Stimulated activated CD4-positive, alpha-beta T cell treated with anti-CD3 and anti-CD28 coated beads, Interleukin-4, amount 100 ng/mL, for 4 hours (primary cell): ENCODE data around the gene TCAF2.
"Not testable (repeated sequence)": the region's sequence is repeated elsewhere in the genome, so short reads cannot be mapped to it uniquely, and the experiment has no call there.

Experiments
- DNase-seq, 2 experiments: peaks; one replicate each; pipeline ENCODE4 v3.0.0-alpha.2; 2020

The TCAF2 gene

DNA sequence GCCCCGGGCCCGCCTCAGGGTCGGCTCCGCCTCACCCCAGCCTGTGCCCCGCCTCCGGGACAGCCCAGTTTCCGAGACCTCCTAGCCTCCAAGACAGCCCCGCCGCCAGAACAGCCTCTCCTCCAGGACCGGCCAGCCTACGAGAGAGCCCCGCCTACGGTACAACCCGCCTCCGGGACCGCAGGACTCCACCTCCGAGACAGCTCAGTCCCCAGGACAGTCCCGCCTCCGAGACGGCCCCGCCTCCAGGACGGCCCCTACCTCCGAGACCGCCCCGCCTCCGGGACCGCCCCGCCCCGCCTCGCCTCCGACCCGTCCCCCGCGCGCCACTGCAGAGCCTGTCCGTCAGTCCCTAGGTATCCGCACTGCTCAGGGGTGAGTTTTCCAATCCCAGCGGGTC lies at the start of gene TCAF2:
TSS of gene TCAF2 (plus strand) at position 329 of the 400 bp plus-strand sequence.
- DNase-seq: peak; percentile 66 to 68

DNA sequence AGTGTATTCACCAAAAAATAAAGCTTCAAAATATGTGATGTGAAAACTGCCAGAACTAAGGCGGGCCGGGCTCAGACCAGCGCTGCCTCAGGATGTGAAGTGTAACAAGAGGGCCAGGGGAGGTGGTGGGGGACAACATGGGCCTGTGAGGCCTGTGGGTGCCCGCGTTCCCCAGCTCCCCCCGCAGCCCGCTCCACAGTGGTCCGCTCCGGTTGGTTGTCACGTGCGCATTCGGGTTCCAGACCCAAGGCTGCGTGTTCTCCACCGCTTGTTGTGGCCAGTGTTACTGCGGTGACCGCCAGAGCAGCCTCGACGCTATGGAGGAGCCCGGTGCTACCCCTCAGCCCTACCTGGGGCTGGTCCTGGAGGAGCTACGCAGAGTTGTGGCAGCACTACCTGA lies 49.3 kb upstream of the TCAF2 start, which contains the start of gene CTAGE15:
TSS of gene CTAGE15 (plus strand) at position 301 of the 400 bp plus-strand sequence. CDS start at position 318, 17 bp downstream.
- not testable (repeated sequence) for DNase-seq

DNA sequence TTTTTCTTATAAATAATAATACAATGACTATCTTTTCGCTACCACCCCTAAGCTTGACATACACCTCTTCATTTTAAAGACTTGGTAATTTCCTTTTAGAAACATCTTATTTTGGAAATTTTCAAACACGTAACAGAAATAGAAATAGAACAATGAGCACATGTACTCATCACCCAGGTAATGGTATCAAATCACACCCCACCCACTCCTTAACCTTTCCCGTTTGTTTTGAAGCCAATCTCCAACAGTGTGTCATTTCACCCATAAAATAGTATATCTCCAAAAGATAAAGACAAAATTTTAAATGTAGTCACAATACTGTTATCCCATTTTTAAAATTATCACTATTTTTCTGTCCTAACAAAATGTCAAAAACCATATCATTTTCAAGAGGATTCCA lies 32.6 kb upstream of the TCAF2 start:
- DNase-seq: not testable (repeated sequence)

DNA sequence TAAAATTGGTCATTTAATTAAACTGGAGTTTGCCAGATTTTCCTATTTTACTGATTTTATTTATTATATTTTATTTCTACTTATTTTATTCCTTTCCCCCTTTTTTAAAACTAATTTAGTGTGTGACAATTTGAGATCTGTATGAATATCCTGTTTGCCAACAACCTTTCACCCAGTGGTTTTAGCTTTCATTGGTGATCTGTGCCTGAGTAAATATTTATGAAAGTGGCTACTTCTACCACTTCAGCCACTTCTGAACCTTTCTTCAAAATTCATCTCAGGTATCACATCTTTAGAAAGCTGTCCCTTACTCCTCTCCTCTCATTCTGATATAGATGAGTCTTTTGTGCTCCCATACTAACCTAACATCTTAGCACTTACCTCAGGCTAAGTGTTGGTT lies 30.9 kb upstream of the TCAF2 start:
- DNase-seq: not testable (repeated sequence)

DNA sequence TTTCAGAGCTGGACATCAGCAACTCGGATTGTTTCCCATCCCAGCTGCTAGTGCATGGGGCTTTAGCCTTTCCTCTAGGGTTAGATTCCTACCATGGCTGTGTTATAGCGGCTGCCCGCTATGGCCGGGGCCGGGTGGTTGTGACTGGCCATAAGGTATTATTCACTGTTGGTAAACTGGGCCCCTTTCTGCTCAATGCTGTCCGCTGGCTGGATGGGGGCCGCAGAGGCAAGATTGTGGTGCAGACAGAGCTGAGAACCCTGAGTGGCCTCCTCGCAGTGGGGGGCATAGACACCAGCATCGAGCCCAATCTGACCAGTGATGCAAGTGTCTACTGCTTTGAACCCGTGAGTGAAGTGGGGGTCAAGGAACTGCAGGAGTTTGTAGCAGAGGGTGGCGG lies 22.7 kb upstream of the TCAF2 start:
- DNase-seq: not testable (repeated sequence)

DNA sequence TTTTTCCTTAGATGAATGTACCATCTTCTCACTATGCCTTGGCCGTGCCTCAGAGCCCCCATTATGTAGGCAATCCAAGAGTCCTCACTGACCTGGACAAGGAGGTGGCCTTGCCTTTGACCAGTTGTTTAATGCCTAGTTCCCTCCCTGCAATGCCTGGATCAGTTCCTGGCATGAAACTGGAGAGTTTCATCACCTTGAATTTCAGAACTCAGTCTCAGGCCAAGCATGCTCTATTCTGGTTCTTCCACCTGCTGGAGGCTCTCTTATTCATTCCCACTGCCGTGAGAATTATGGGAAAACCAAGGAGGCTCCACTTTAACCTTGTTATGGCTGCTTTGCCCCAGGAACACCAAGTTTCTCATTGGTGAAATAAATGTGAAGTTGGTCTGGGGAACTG lies 17.2 kb upstream of the TCAF2 start:
- DNase-seq: not testable (repeated sequence)

DNA sequence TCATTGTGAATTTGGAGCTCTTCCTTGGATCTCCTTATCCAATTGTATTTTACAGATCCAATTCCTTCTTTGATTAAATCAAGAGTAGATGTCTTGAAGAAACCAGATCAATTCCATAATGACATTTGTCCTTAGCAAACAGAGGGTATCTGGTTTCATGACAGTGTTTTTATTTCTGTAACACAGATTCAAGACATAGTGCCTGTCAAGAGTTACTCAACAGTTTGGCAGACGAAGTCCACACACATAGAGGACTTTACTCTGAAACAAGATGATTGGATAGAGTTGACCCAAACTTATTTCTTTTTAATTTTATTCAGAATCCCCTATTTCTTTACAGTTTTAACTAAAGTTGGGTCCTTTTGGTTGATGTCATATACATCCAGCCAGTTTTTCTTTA lies 14.7 kb upstream of the TCAF2 start:
- DNase-seq: not testable (repeated sequence)

DNA sequence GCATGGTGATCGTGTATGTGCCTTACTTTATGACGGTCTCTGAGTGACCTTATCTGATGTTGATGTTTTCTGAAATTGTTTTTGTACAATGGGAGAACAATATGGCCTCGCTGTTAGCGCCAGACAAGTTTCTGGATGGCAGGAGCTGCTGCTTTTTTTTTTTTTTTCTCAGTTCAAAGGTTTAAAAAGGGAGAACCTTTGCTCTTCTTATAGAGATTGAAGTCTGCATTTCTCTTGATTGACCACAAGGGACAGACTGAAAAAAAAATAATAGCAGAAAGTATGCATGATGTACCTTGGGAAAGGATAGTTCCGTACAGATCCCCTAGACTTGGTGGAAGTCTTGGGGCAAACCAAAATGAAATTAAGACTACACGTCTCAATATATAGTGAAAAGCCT lies 5.2 kb upstream of the TCAF2 start:
- not testable (repeated sequence) for DNase-seq

DNA sequence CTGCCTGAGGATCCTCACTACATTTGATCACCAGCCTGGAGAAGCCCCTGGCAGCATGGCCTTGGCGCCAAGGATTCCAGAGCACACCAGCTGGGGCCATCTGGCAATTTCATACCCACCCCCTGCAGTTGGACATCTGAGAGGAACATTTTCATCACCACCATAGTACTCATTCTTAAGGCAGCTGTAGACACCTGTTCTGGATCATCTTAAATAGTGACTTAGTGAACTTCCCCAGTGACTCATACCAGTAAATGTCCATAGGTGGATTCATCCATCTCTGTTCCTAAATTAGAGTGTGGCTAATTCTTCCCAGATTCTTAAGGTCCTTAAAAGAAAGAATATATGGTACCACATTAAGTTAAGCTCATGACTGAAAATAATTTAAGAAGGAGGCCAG lies 3.6 kb upstream of the TCAF2 start:
- DNase-seq: not testable (repeated sequence)

DNA sequence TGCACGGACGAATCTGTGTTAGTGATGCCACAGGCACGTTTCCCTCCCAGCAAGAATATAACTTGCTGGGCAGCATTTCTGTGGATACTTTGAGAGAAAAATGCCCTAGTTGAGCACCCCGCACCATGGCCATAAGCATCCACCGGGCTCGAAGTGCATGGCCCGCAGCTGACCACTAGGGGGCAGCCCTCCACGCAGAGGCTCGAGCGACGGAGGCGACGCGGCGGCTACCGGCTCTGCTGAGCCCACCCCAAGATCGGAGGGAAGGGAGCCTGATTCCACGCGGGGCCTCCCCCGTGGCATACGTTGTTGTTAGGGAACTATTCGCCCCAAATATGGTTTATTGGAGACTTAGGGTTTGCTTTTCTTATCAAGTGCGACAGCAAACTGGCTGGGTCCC lies 716 bp upstream of the TCAF2 start:
- not testable (repeated sequence) for DNase-seq

DNA sequence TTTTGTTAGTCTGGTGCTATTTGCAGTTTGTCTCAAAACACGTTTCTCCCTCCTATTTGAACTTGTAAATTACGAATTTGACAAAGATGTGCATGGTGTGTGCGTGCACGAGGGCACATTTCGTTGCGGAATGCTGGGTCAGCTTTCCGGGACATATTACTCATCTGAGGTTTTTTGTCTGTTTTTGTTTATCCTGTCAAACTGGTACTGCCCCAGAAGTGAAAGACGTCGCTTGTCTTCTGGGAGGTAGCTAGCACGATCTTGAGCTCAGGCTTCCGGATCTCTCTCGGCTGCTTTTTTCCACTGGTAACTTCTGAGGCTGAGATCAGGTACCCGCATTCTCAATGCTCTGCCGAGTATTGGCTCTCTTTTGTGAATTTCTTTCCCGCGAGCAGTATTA lies 401 bp downstream of the TCAF2 start:
- not testable (repeated sequence) for DNase-seq

DNA sequence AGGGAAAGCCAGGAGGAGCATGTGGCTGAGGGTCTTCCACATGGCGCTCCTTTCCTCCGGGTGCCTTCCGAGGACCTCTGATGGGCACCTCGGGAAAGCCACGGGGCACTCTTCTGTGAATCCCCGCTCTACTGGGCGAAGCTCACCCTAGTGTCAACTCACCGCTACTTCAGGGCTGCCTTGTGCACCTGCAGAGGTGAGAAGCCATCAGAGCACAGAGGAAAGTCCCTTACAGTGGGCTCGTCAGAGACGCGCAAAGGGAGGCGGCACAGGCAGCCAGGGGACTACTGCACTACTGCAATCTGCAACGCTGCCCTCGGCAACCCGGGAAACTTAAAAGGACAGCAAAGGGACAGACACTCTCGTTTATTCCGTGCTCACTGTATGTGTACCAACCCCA lies 1.4 kb downstream of the TCAF2 start:
- not testable (repeated sequence) for DNase-seq

DNA sequence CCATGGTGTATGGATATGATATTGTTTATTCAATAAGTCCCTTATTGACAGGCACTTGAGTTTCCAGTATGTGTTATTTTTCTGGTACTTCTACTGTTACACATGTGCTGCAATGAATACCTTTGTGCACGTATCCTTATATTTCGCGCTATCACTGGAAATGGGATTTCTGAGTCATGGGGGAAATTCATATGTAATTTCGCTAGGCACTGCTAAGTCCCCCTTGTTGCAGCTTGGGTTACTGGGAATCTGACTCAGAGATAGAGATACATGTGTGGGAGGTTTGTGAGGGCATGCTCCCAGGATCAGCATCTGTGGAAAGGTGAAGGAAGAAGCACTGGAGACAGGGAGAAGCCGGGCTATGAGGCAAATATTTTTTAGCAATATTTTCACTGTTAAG lies 9.9 kb downstream of the TCAF2 start:
- not testable (repeated sequence) for DNase-seq

DNA sequence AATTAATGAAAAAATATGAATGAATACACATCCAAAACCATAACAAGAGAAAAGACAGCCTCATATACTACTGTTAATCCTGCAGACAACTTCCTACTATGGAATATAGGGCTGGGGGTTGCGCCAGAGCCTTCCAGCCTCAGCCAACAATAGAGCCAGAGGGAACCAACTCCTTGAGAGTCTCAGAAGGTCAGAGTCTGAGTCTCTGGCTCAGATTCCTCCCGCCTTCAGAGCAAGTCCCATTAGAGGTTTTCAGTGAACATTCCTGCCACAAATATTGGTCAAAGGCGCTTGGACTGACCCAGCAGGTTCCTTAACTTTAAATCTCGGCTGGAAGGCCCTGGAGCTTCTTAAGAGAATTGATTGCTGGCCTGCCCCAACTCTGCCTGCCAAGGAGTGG lies 11.7 kb downstream of the TCAF2 start:
- DNase-seq: not testable (repeated sequence)

DNA sequence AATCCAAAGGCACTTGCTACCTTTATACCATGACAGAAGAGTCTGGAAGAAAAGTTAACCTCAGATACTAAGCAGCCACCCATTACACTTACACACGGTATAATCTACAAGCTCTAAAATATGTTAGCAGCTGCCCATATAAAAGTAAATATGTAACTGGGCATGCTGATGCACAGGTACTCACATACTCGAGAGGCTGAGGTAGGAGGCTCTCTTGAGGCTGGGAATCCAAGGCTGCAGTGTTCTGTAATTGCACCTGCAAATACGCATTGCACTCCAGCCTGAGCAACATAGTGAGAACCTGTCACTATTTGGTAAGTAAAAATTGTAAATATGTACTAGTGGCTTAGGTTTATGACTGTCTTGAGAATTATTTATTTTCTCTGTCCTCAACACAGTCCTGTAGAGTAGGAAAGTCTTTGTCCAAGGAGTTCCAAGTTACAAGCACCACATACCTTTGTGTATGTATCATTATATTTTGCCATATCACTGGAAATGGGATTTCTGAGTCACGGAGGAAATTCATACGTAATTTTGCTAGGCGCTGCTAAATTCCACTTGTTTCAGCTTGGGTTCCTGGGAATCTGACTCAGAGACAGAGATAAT lies 12.3 kb downstream of the TCAF2 start:
- not testable (repeated sequence) for DNase-seq

DNA sequence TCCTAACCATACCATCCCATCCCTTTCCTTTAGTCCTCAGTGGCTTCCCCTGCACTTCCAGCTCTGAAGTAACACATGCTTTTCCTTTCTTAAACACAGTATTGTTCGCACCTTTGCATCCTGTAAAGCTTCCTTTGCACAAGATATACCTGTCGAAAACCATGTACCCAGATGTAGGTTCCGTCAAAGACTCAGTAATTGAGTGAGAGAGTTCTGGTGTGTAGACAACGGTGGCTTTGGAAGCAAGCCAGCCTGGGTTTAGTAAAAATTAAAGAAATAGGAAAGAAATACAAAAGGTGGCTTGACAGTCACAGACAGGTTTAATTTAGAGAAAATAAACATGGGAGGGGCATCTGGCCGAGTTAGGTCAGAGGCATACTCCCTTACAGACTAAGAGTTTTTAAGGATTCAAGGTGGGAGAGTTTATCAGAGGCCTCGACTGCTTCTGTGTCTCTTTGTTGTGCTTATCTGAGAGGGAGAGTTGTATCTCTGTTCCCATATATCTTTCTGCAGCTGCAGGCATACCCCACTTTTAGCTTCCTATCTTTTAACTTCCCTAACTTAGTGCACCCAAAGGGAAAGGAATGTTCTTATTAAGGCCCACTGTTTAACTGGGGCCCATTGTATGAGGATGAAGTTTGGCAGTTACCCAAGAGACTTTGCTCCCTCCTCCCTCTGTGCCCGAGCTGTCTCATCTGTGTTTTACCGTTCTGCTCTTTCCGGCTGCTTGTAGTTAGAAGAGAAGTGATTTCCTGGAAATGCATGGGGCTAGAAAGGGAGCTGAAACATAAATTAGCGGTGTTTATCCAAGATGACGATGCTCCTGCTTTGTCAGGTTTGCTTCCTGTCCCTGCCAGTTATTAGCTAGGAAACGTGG lies 14.8 kb downstream of the TCAF2 start:
- DNase-seq: not testable (repeated sequence)

DNA sequence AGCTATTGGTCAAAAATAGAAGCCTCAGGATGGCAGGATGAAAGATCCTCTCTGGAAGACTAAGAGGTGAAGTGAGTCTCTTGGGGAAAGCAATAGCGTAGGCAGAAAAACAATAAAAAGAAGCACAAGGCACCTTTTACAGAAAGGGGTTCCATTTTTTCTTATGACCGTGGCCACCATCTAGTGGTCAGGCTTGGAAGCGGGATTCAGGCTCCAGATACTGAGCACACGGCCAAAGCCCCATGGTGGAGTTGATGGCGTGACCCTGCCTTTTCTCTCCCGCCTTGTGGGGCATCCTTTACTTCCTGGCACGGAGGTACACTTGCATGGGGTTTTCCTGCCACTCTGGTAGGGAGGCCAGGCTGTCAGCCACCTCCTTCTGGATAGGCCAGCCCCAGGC lies 18.6 kb downstream of the TCAF2 start:
- DNase-seq: not testable (repeated sequence)

DNA sequence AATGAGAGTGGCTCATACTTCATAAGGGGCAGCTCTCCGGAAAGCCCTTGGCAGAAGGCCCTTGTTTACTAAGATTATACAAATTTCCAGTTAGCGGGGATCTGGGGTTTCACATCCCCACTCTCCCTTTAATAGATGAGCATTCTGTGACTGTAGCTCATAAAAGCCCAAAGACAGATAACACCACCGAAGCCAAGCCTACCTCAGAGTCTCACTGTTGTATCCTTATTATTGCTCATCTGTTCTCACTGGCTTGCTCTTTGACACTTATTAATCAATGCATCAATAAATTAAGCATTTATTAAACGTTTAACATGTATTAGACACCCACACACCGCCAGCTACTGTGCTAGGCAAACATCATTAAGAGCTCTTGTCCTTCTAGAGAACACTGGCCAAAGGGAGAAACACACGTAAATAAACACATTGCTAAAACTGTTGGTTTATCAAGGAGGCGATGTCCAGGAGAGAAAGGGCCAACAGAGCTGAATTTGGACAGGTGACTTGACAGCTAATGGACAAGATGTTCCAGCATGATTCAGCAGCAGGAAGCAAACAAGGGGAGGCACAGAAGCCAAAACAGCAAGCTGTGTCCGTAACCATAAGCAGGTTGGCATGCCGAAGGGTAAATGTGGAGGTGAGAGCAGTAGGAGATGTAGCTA lies 19.9 kb downstream of the TCAF2 start:
- not testable (repeated sequence) for DNase-seq

DNA sequence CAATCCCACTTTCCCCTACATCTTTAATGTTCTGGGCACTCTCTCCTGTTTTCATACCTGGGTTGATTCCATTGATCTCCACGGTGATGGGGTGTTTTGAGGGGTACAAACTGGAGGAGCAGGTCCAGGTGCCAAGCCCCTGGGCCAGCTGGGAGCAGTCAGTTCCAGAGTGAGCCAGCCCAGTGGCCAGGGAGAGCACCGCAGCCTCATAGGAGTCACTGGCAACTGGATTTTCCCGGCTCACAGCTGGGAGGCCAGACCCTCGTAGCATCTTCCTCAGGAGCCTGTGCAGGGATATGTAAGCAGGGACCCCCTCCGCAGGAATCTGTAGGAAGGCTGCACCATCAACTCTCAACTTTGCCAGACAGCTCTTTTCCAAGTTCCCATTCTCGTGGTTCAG lies 25.8 kb downstream of the TCAF2 start:
- not testable (repeated sequence) for DNase-seq

DNA sequence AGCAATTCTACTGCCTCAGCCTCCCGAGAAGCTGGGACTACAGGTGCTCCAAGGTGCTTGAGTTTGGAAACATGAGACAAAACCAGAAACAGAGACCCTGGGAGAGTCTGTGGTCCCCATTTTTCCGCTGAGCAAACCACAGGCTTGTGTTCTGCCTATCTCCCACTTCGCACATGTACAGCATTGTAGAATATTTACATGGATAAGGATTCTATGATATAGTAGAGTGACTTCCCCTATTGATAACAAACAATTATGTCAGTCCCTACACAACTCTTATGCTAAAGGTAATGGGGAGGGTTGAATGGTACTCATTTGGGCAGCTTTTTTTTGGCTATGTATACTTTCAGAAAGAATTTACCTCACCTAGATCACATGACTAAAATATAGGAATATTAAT lies 29.1 kb downstream of the TCAF2 start:
- not testable (repeated sequence) for DNase-seq

DNA sequence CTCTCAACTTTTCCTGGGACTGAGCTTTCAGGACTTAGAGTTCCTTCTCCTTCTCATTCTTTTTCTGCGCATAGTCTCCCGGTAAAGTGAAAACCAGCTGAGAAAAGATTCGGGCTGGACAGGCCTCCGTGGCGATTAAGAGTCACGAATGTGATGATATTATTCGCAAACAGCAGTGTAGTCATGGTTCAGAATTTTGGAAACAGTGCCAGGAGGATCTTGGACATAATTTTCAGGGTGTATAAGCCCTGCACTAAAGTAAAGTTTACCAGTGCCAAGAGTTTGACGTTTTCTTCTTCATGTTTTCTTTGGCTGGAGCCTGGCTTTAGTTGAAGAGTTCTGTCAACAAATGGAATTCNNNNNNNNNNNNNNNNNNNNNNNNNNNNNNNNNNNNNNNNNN lies 29.7 kb downstream of the TCAF2 start:
- not testable (repeated sequence) for DNase-seq
